SK-N-SH treated with all-trans-retinoic acid at 6 μM for 48 hours (cell line): ENCODE results near the gene GPR153.

Experiments used
- ARNTL ChIP-seq: fragments of 450-650 bp; formaldehyde crosslinking; IDR thresholded peaks from 2 replicates; pipeline ENCODE4 v1.5.0; 2020; ENCODE audit warnings: low read depth, mild to moderate bottlenecking, moderate library complexity, borderline replicate concordance
- CSDC2 ChIP-seq: fragments of 250-450 bp; sonication (Bioruptor Pico); IDR thresholded peaks from 2 replicates; pipeline ENCODE4 v1.5.0; 2020; ENCODE audit warnings: mild to moderate bottlenecking, moderate library complexity
- ESRRG ChIP-seq: fragments of 250-450 bp; sonication (Bioruptor Pico); IDR thresholded peaks from 2 replicates; pipeline ENCODE4 v1.6.1; 2021; ENCODE audit warnings: mild to moderate bottlenecking
- OSR1 ChIP-seq: fragments of 250-450 bp; sonication (Bioruptor Pico); IDR thresholded peaks from 2 replicates; pipeline ENCODE4 v1.8.0; 2022; ENCODE audit warnings: moderate library complexity, mild to moderate bottlenecking, inconsistent platforms
- PATZ1 ChIP-seq: fragments of 250-450 bp; sonication (Bioruptor Pico); IDR thresholded peaks from 2 replicates; pipeline ENCODE4 v1.8.0; 2020; ENCODE audit warnings: mild to moderate bottlenecking, moderate library complexity, borderline replicate concordance
- POU6F1 ChIP-seq: fragments of 250-450 bp; sonication (Bioruptor Pico); IDR thresholded peaks from 2 replicates; pipeline ENCODE4 v1.8.0; 2021; ENCODE audit warnings: low read depth, mild to moderate bottlenecking, moderate library complexity, borderline replicate concordance
- RARB ChIP-seq: fragments of 250-450 bp; sonication (Bioruptor Pico); IDR thresholded peaks from 2 replicates; pipeline ENCODE4 v1.8.0; 2021; ENCODE audit warnings: mild to moderate bottlenecking, moderate library complexity
- SNAI2 ChIP-seq: fragments of 250-450 bp; sonication (Bioruptor Pico); IDR thresholded peaks from 2 replicates; pipeline ENCODE4 v1.5.0; 2020; ENCODE audit warnings: mild to moderate bottlenecking, moderate library complexity
- TCF4 ChIP-seq: fragments of 250-450 bp; sonication (Bioruptor Pico); IDR thresholded peaks from 2 replicates; pipeline ENCODE4 v1.8.0; 2021; ENCODE audit warnings: mild to moderate bottlenecking, moderate library complexity, borderline replicate concordance
- TOX ChIP-seq: fragments of 250-450 bp; sonication (Bioruptor Pico); IDR thresholded peaks from 2 replicates; pipeline ENCODE4 v1.8.0; 2021; ENCODE audit warnings: mild to moderate bottlenecking, moderate library complexity, borderline replicate concordance
- ZC3H10 ChIP-seq: fragments of 250-450 bp; sonication (Bioruptor Pico); IDR thresholded peaks from 2 replicates; pipeline ENCODE4 v1.5.1; 2021; ENCODE audit warnings: mild to moderate bottlenecking, moderate library complexity
- ZFP3 ChIP-seq: fragments of 250-450 bp; sonication (Bioruptor Pico); IDR thresholded peaks from 2 replicates; pipeline ENCODE4 v1.5.0; 2020; ENCODE audit warnings: mild to moderate bottlenecking, moderate library complexity
- ZFP30 ChIP-seq: fragments of 450-650 bp; formaldehyde crosslinking; IDR thresholded peaks from 2 replicates; pipeline ENCODE4 v1.5.0; 2022; ENCODE audit warnings: mild to moderate bottlenecking, moderate library complexity
- ZNF8 ChIP-seq: fragments of 450-650 bp; formaldehyde crosslinking; IDR thresholded peaks from 2 replicates; pipeline ENCODE4 v1.5.0; 2020; ENCODE audit warnings: mild to moderate bottlenecking, moderate library complexity

- TF ChIP-seq SNAI2 (no peak), ZFP3 (CRISPR knock-in tag) (no peak), TOX (no peak), RARB (CRISPR knock-in tag) (no peak), CSDC2 (CRISPR knock-in tag) (no peak), PATZ1 (CRISPR knock-in tag) (no peak), TCF4 (no peak), ZC3H10 (no peak), ESRRG (CRISPR knock-in tag) (no peak), OSR1 (CRISPR knock-in tag) (no peak), POU6F1 (CRISPR knock-in tag) (no peak), ZNF8 (no peak), ZFP30 (no peak), ARNTL (CRISPR knock-in tag) (no peak)
Measured at GRCh38 chr1:6276811-6277555, 16.1 kb upstream of the GPR153 start.
